Neural cell (in vitro differentiated cells): ENCODE data around the gene KIF13A. TPM values are rescaled to one million over a fixed set of nuclear protein-coding genes. Genes with fewer than 3 reads are reported as not detected.

Experiments
- H2AFZ ChIP-seq: fragments of 200-600, 300-800 bp; sonication (generic), shearing (Covaris generic); 2 replicates; pipeline ENCODE4 v1.6.0; 2014; ENCODE audit warnings: low read depth, mild to moderate bottlenecking, antibody characterized with exemption, low read length, moderate library complexity
- H3F3A ChIP-seq: fragments of 200-600 bp; shearing (Covaris generic); 2 replicates; pipeline ENCODE4 v1.6.1; 2016; ENCODE audit warnings: mild to moderate bottlenecking, moderate library complexity, mixed read lengths, antibody characterized with exemption, low read length; ENCODE audit not compliant: insufficient read depth, poor library complexity, severe bottlenecking
- H3K27ac ChIP-seq: fragments of 200-600, 300-800 bp; sonication (generic), shearing (Covaris generic); 2 replicates; pipeline ENCODE4 v1.5.1; 2014; ENCODE audit warnings: mild to moderate bottlenecking, low read length, moderate library complexity
- H3K27me3 ChIP-seq: fragments of 300-800, 200-600 bp; sonication (generic), shearing (Covaris generic); 2 replicates; pipeline ENCODE4 v1.6.0; 2014; ENCODE audit warnings: mild to moderate bottlenecking, low read depth, low read length, moderate library complexity; ENCODE audit not compliant: insufficient read depth
- H3K36me3 ChIP-seq: fragments of 300-800, 200-600 bp; sonication (generic), shearing (Covaris generic); 2 replicates; pipeline ENCODE4 v1.5.1; 2014; ENCODE audit warnings: mild to moderate bottlenecking, antibody characterized with exemption, low read length, moderate library complexity; ENCODE audit not compliant: insufficient read depth
- H3K4me2 ChIP-seq: fragments of 300-800, 200-600 bp; sonication (generic), shearing (Covaris generic); 2 replicates; pipeline ENCODE4 v1.6.0; 2014; ENCODE audit warnings: mild to moderate bottlenecking, low read length
- H3K4me3 ChIP-seq: fragments of 300-800, 200-600 bp; sonication (generic), shearing (Covaris generic); 2 replicates; pipeline ENCODE4 v1.5.1; 2014; ENCODE audit warnings: mild to moderate bottlenecking, low read length, moderate library complexity
- H3K79me2 ChIP-seq: fragments of 200-600 bp; shearing (Covaris generic); replicated peaks from 2 replicates; pipeline ENCODE4 v1.6.0; 2014; ENCODE audit warnings: mild to moderate bottlenecking, low read length, moderate library complexity; ENCODE audit not compliant: insufficient read depth
- H3K9ac ChIP-seq: fragments of 300-800, 200-600 bp; sonication (generic), shearing (Covaris generic); 2 replicates; pipeline ENCODE4 v1.6.1; 2016; ENCODE audit warnings: mild to moderate bottlenecking, low read length, mixed read lengths
- H3K9me2 ChIP-seq: fragments of 200-600 bp; shearing (Covaris generic); 2 replicates; pipeline ENCODE4 v1.6.1; 2016; ENCODE audit warnings: mild to moderate bottlenecking, low read length, mixed read lengths; ENCODE audit not compliant: insufficient read depth
- H3K9me3 ChIP-seq: fragments of 200-600, 300-800 bp; sonication (generic), shearing (Covaris generic); 2 replicates; pipeline ENCODE4 v1.6.1; 2016; ENCODE audit warnings: mild to moderate bottlenecking, mixed run types, low read length, moderate library complexity, mixed read lengths
- H4K20me1 ChIP-seq: fragments of 200-600 bp; shearing (Covaris generic); 2 replicates; pipeline ENCODE4 v1.6.1; 2016; ENCODE audit warnings: mild to moderate bottlenecking, mixed run types; ENCODE audit not compliant: insufficient read depth
- CTCF ChIP-seq: fragments of 450-650 bp; IDR thresholded peaks from 2 replicates; pipeline ENCODE4 v1.5.1; 2014; ENCODE audit warnings: antibody characterized with exemption, mild to moderate bottlenecking, moderate library complexity; ENCODE audit not compliant: poor library complexity, severe bottlenecking
- EP300 ChIP-seq: fragments of 450-650 bp; conservative IDR thresholded peaks from 2 replicates; pipeline ENCODE4 v1.6.1; 2014; ENCODE audit warnings: antibody characterized with exemption, mild to moderate bottlenecking, moderate library complexity; ENCODE audit not compliant: poor library complexity, severe bottlenecking
- EZH2 ChIP-seq: fragments of 200-600, 300-800 bp; shearing (Covaris generic), sonication (generic); IDR thresholded peaks from 2 replicates; pipeline ENCODE4 v1.6.1; 2014; ENCODE audit warnings: antibody characterized with exemption, low read length, borderline replicate concordance, mild to moderate bottlenecking; ENCODE audit not compliant: insufficient read depth, poor library complexity, severe bottlenecking
- MXI1 ChIP-seq: fragments of 450-650 bp; conservative IDR thresholded peaks from 2 replicates; pipeline ENCODE4 v1.6.1; 2014; ENCODE audit warnings: antibody characterized with exemption, mild to moderate bottlenecking; ENCODE audit not compliant: poor library complexity, severe bottlenecking
- POLR2AphosphoS5 ChIP-seq: IDR thresholded peaks from 2 replicates; pipeline ENCODE4 v1.6.1; 2012
- RAD21 ChIP-seq: fragments of 450-650 bp; conservative IDR thresholded peaks from 2 replicates; pipeline ENCODE4 v1.6.1; 2014; ENCODE audit warnings: antibody characterized with exemption, mild to moderate bottlenecking, moderate library complexity
- REST ChIP-seq: IDR thresholded peaks from 2 replicates; pipeline ENCODE4 v1.6.1; 2012; ENCODE audit warnings: borderline replicate concordance
- SMC3 ChIP-seq: fragments of 450-650 bp; conservative IDR thresholded peaks from 2 replicates; pipeline ENCODE4 v1.6.1; 2014; ENCODE audit warnings: antibody characterized with exemption, mild to moderate bottlenecking, moderate library complexity; ENCODE audit not compliant: poor library complexity
- TAF1 ChIP-seq: IDR thresholded peaks from 2 replicates; pipeline ENCODE4 v1.6.1; 2012; ENCODE audit warnings: low read depth
- polyA plus RNA-seq: library from polyadenylated mRNA; depleted of rRNA; stranded (reverse); fragments of >200 nt; gene quantifications from 2 replicates; pipeline ENCODE4 v1.2.3, GENCODE V29; 2014

KIF13A gene
- polyA plus RNA-seq, 1 donor from 2014 or later: 9.4 TPM

GRCh38 chr6:17902974-17903373 lies 84.5 kb downstream of the KIF13A start:
- Histone ChIP-seq H3K79me2 (no peaks in the 10 kb centered on the region), H3K9ac (no peak overlapping the region), H2AFZ (no peak overlapping the region), H3K4me2 (no peak overlapping the region), H3K36me3 (no peaks in the 10 kb centered on the region), H3K4me3 (no peak overlapping the region), H4K20me1 (no peaks in the 10 kb centered on the region), H3K9me3 (peaks cover 3% of the 10 kb centered on the region), H3K27ac (no peak overlapping the region), H3K9me2 (no peaks in the 10 kb centered on the region), H3F3A (no peaks in the 10 kb centered on the region), H3K27me3 (no peaks in the 10 kb centered on the region)
- TF ChIP-seq SMC3: no peak
- no peak for TF ChIP-seq EZH2
- no peak for TF ChIP-seq MXI1
- no peak for TF ChIP-seq POLR2AphosphoS5
- no peak for TF ChIP-seq EP300
- TF ChIP-seq TAF1: no peak
- no peak for TF ChIP-seq REST
- no peak for TF ChIP-seq CTCF
- TF ChIP-seq RAD21: no peak

- H3K27me3 ChIP-seq: no peaks in the 10 kb centered on the region
- H3K79me2 ChIP-seq: no peaks in the 10 kb centered on the region
- H3K4me3 ChIP-seq: no peak overlapping the region
- TF ChIP-seq MXI1 (no peak), EP300 (no peak), SMC3 (no peak), CTCF (no peak), REST (no peak), TAF1 (no peak), RAD21 (no peak), EZH2 (no peak), POLR2AphosphoS5 (no peak)
- no peaks in the 10 kb centered on the region for H4K20me1 ChIP-seq
- H3K4me2 ChIP-seq: no peak overlapping the region
- no peak overlapping the region for H2AFZ ChIP-seq
- no peaks in the 10 kb centered on the region for H3K36me3 ChIP-seq
- no peak overlapping the region for H3K9ac ChIP-seq
- no peaks in the 10 kb centered on the region for H3F3A ChIP-seq
- no peak overlapping the region for H3K27ac ChIP-seq
- no peaks in the 10 kb centered on the region for H3K9me2 ChIP-seq
- H3K9me3 ChIP-seq: peaks cover 3% of the 10 kb centered on the region
Measured at GRCh38 chr6:17901493-17901892, 85.9 kb downstream of the KIF13A start.
